Osteoblast (primary cell): ENCODE measurements around the gene SMPD3. TPM values are rescaled to one million over a fixed set of nuclear protein-coding genes. Genes with fewer than 3 reads are reported as not detected.

Source experiments
- DNase-seq: peaks from one replicate; pipeline ENCODE4 v3.0.0; 2011; ENCODE audit warnings: low spot score, mixed read lengths; ENCODE audit not compliant: insufficient read length; ENCODE audit errors: missing footprints
- H2AFZ ChIP-seq: 2 replicates; pipeline ENCODE4 v1.6.0; 2011; ENCODE audit warnings: mild to moderate bottlenecking, low read length
- H3K27ac ChIP-seq: 2 replicates; pipeline ENCODE4 v1.5.1; 2011; ENCODE audit warnings: mild to moderate bottlenecking, low read depth, low read length, moderate library complexity
- H3K27me3 ChIP-seq: 2 replicates; pipeline ENCODE4 v1.6.0; 2012; ENCODE audit warnings: mild to moderate bottlenecking, control low read depth, inconsistent platforms, low read length, moderate library complexity; ENCODE audit not compliant: insufficient read depth
- H3K36me3 ChIP-seq: 2 replicates; pipeline ENCODE4 v1.5.1; 2011; ENCODE audit warnings: mild to moderate bottlenecking, low read length, control low read depth, moderate library complexity; ENCODE audit not compliant: insufficient read depth
- H3K4me1 ChIP-seq: 2 replicates; pipeline ENCODE4 v1.5.1; 2011; ENCODE audit warnings: mild to moderate bottlenecking, low read length, control low read depth, moderate library complexity; ENCODE audit not compliant: insufficient read depth
- H3K4me2 ChIP-seq: 2 replicates; pipeline ENCODE4 v1.6.0; 2011; ENCODE audit warnings: mild to moderate bottlenecking, low read length; ENCODE audit not compliant: insufficient read depth
- H3K4me3 ChIP-seq: fragments of 200-600 bp; sonication (generic); 3 replicates; pipeline ENCODE4 v1.5.1; 2012; ENCODE audit warnings: mild to moderate bottlenecking, low read length, inconsistent platforms; ENCODE audit not compliant: insufficient read depth
- H3K79me2 ChIP-seq: 2 replicates; pipeline ENCODE4 v1.6.0; 2012; ENCODE audit warnings: mild to moderate bottlenecking, low read length, control low read depth, inconsistent platforms; ENCODE audit not compliant: insufficient read depth
- H3K9me3 ChIP-seq: 2 replicates; pipeline ENCODE4 v1.5.1; 2011; ENCODE audit warnings: low read depth, low read length, control low read depth
- H4K20me1 ChIP-seq: 2 replicates; pipeline ENCODE4 v1.6.0; 2012; ENCODE audit warnings: mild to moderate bottlenecking, low read length, control low read depth; ENCODE audit not compliant: insufficient read depth
- CTCF ChIP-seq: IDR thresholded peaks from 2 replicates; pipeline ENCODE4 v1.5.1; 2011; ENCODE audit warnings: mild to moderate bottlenecking, low read depth, low read length, moderate library complexity; ENCODE audit errors: extremely low read depth
- total RNA-seq: library from RNA; depleted of rRNA; stranded (reverse); fragments of >200 nt; gene quantifications from 2 replicates; pipeline ENCODE4 v1.2.3, GENCODE V29; 2012

The SMPD3 gene
- total RNA-seq, 1 donor = 0.72 TPM

DNA sequence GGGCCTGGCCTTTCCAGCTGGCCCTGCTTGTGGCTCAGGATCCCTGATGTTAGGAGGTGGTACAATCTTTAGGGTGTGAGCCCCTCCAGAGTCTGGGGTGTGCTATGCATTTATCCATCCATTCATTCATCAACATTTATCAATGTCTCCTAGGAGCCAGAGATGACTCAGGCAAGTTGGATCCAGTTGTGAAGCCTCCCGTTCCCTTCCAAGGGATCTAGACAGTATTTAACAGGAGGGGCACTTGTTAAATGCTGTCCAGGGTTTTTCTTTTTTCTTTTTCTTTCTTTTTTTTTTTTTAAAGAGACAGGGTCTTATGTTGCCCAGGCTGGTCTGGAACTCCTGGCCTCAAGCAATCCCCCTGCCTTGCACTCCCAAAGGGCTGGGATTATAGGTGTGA lies 42.0 kb upstream of the SMPD3 start:
- no peaks in the 10 kb centered on the region for H3K79me2 ChIP-seq
- no peaks in the 10 kb centered on the region for H3K4me1 ChIP-seq
- no peaks in the 10 kb centered on the region for H3K9me3 ChIP-seq
- H2AFZ ChIP-seq = no peak overlapping the region
- no peaks in the 10 kb centered on the region for H4K20me1 ChIP-seq
- peaks cover 4% of the 10 kb centered on the region for H3K27me3 ChIP-seq
- no peak for TF ChIP-seq CTCF
- H3K27ac ChIP-seq = no peak overlapping the region
- no peak for DNase-seq
- H3K4me3 ChIP-seq = no peak overlapping the region
- H3K36me3 ChIP-seq = no peaks in the 10 kb centered on the region
- H3K4me2 ChIP-seq = no peak overlapping the region

DNA sequence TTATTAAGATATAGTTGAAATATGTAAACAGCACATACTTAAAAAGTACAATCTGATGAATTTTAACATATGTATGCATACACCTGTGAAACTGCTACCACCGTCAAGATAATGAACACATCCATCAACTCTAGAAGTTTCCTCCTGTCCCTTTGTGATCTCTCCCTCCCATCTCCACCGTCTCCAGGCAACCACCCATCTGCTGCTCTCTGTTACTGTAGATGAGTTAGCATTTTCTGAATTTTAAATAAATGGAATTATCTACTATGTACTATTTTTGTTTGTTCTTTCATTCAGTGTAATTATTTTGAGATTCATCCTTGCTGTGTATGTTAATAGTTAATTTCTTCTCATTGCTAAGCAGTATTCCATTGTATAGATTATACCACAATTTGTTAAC lies 40.2 kb upstream of the SMPD3 start:
- Histone ChIP-seq H3K4me2 (no peak overlapping the region), H3K9me3 (no peaks in the 10 kb centered on the region), H3K4me3 (no peak overlapping the region), H3K79me2 (no peaks in the 10 kb centered on the region), H3K27ac (no peak overlapping the region), H4K20me1 (no peaks in the 10 kb centered on the region), H3K4me1 (no peaks in the 10 kb centered on the region), H3K27me3 (peaks cover 10% of the 10 kb centered on the region), H3K36me3 (no peaks in the 10 kb centered on the region), H2AFZ (no peak overlapping the region)
- no peak for TF ChIP-seq CTCF
- no peak for DNase-seq

DNA sequence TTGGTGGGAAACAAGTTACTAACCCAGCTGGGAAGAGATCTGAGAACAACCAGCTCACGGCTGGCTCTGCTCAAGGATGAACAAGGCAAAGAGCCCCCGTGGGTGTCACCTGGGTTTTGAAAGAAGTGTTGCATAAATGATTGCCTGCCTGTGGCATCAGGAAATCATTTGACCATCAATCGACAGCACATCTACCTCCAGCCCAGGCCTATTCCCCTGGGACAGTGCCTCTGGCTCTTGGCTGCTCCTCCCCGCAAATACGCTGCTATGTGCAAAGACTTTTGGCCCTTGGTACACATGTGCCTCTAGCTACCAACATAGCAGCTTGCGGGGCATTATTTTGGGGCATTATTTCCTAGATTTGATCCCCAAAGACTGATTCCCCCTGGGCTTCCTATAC lies 39.4 kb upstream of the SMPD3 start:
- no peaks in the 10 kb centered on the region for H3K9me3 ChIP-seq
- no peak overlapping the region for H3K27ac ChIP-seq
- no peak for DNase-seq
- H3K4me3 ChIP-seq = no peak overlapping the region
- no peaks in the 10 kb centered on the region for H3K36me3 ChIP-seq
- no peaks in the 10 kb centered on the region for H4K20me1 ChIP-seq
- H3K27me3 ChIP-seq = peaks cover 10% of the 10 kb centered on the region
- no peak overlapping the region for H2AFZ ChIP-seq
- H3K79me2 ChIP-seq = no peaks in the 10 kb centered on the region
- no peaks in the 10 kb centered on the region for H3K4me1 ChIP-seq
- no peak for TF ChIP-seq CTCF
- no peak overlapping the region for H3K4me2 ChIP-seq

DNA sequence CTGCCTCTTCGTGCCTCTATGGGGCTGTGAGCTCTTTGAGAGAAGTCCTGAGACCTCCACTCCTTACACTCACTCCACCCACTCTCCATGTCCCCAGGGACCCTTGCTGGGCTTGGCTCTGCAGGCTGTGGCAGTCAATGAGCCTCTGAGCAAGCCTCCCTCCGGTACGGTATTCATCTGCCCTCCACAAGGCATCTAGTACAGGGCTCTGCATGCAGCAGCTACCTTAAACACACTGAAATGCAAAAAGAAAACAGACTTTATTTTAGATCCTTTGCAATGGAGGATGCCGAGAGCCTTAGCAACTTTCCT lies 38.9 kb upstream of the SMPD3 start:
- DNase-seq = no peak
- H3K4me3 ChIP-seq = no peak overlapping the region
- no peak overlapping the region for H3K27ac ChIP-seq
- no peaks in the 10 kb centered on the region for H3K79me2 ChIP-seq
- no peak overlapping the region for H3K4me2 ChIP-seq
- no peak for TF ChIP-seq CTCF
- peaks cover 10% of the 10 kb centered on the region for H3K27me3 ChIP-seq
- no peaks in the 10 kb centered on the region for H3K9me3 ChIP-seq
- no peaks in the 10 kb centered on the region for H4K20me1 ChIP-seq
- no peaks in the 10 kb centered on the region for H3K36me3 ChIP-seq
- H2AFZ ChIP-seq = no peak overlapping the region
- no peaks in the 10 kb centered on the region for H3K4me1 ChIP-seq
